Bronchial epithelial cell (primary cell): Measurements from ENCODE around the gene DLL4. TPM values are rescaled to one million over a fixed set of nuclear protein-coding genes. Genes with fewer than 3 reads are reported as not detected.
"Not testable (repeated sequence)": the region's sequence is repeated elsewhere in the genome, so short reads cannot be mapped to it uniquely, and the experiment has no call there.

Source experiments
- DNase-seq: peaks from one replicate; pipeline ENCODE4 v3.0.0-alpha.2; 2010; ENCODE audit warnings: low read depth
- FAIRE-seq: peaks from 2 replicates; lab custom pipeline; 2011; peaks lifted over from hg19 to GRCh38; lab: Jason Lieb, UNC
- H3K27me3 ChIP-seq: 2 replicates; pipeline ENCODE4 v1.5.1; 2011; ENCODE audit warnings: low read length; ENCODE audit not compliant: control insufficient read depth, insufficient read depth
- H3K36me3 ChIP-seq: 2 replicates; pipeline ENCODE4 v1.5.1; 2011; ENCODE audit warnings: low read length; ENCODE audit not compliant: control insufficient read depth, insufficient read depth
- H3K4me3 ChIP-seq: 2 replicates; pipeline ENCODE4 v1.5.1; 2011; ENCODE audit warnings: mild to moderate bottlenecking, low read depth, low read length, control low read depth
- total RNA-seq: library from RNA; depleted of rRNA; stranded (reverse); fragments of >200 nt; gene quantifications from 2 replicates; pipeline ENCODE4 v1.2.1, GENCODE V29; 2014
- TF ChIP-seq, protein P1 (sequence below): IDR thresholded peaks from 2 replicates; pipeline ENCODE4 v1.5.1; 2011; ENCODE audit warnings: mild to moderate bottlenecking, moderate library complexity, low read length, control low read depth, inconsistent platforms; ENCODE audit not compliant: insufficient read depth, severe bottlenecking

Gene DLL4
- total RNA-seq, 1 donor from 2014 or later = not detected

DNA sequence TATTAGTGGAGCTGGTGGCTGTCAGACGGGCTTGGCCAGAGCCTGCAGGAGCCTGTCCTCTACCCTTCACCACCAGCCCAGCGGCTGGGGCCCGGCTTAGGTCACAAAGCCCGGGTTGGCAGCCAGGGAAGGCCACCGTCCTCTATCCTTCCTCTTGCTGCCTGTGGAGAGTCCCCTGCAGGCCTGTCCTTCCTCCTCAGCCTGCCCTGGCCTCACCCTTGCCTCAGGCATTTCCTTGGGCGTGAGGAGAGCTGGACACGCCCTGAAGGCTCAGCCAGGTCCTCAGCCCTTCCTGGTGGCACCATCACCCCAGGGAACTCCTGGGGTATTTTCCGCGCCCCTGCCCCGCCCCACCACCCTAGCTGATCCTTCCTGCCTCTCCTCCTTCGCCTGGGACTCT, 31.8 kb downstream of the DLL4 start:
- peaks cover 6% of the 10 kb centered on the region for H3K36me3 ChIP-seq
- no peak overlapping the region for H3K4me3 ChIP-seq
- TF ChIP-seq, protein P1, sequence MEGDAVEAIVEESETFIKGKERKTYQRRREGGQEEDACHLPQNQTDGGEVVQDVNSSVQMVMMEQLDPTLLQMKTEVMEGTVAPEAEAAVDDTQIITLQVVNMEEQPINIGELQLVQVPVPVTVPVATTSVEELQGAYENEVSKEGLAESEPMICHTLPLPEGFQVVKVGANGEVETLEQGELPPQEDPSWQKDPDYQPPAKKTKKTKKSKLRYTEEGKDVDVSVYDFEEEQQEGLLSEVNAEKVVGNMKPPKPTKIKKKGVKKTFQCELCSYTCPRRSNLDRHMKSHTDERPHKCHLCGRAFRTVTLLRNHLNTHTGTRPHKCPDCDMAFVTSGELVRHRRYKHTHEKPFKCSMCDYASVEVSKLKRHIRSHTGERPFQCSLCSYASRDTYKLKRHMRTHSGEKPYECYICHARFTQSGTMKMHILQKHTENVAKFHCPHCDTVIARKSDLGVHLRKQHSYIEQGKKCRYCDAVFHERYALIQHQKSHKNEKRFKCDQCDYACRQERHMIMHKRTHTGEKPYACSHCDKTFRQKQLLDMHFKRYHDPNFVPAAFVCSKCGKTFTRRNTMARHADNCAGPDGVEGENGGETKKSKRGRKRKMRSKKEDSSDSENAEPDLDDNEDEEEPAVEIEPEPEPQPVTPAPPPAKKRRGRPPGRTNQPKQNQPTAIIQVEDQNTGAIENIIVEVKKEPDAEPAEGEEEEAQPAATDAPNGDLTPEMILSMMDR = no peak
- DNase-seq (no peak), FAIRE-seq (no peak)
- peaks cover 2% of the 10 kb centered on the region for H3K27me3 ChIP-seq

DNA sequence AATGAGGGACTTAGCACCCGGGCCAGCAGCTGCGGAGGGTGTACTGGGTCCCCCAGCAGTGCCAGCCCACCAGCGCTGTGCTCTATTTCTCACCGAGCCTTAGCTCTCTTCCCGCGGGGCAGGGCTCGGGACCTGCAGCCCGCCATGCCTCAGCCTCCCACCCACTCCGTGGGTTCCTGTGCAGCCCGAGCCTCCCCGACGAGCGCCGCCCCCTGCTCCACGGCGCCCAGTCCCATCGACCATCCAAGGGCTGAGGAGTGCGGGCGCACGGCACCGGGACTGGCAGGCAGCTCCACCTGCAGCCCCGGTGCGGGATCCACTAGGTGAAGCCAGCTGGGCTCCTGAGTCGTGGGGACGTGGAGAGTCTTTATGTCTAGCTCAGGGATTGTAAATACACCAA, 32.6 kb downstream of the DLL4 start:
- not testable (repeated sequence) for H3K4me3 ChIP-seq, H3K36me3 ChIP-seq, DNase-seq, FAIRE-seq, H3K27me3 ChIP-seq

DNA sequence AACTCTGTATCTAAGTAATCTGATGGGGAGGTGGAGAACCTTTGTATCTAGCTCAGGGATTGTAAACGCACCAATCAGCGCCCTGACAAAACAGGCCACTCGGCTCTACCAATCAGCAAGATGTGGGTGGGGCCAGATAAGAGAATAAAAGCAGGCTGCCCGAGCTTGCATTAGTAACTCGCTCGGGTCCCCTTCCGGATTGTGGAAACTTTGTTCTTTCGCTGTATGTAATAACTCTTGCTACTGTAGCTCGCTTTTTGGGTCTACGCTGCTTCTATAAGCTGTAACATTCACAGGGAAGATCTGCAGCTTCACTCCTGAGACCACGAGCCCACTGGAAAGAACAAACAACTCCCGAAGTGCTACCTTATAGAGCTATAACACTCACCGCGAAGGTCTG, 33.2 kb downstream of the DLL4 start:
- not testable (repeated sequence) for DNase-seq, H3K36me3 ChIP-seq, H3K4me3 ChIP-seq, H3K27me3 ChIP-seq, FAIRE-seq

DNA sequence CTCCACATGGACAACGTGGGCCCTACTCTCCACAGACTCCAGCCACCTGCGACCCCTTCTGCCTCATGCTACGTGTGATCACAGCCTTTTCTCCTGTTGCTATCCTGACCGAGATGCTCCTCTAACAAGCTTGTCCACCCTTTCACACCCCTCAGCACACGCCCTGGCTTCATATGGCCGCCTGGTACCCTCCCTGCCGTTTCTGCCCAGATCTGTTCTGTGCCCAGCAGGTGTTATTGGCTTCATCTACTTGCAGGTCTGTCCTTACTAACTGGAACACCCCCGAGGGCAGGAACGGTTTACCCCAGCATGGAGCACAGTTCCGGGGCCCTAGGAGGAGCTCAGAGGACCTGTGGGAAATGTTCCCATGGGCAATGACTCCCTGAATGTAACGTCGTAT, 34.1 kb downstream of the DLL4 start:
- no peak overlapping the region for H3K4me3 ChIP-seq
- H3K27me3 ChIP-seq = peaks cover 2% of the 10 kb centered on the region
- DNase-seq (no peak), FAIRE-seq (peak; percentile 13)
- H3K36me3 ChIP-seq = no peaks in the 10 kb centered on the region
- TF ChIP-seq, protein P1 = no peak

DNA sequence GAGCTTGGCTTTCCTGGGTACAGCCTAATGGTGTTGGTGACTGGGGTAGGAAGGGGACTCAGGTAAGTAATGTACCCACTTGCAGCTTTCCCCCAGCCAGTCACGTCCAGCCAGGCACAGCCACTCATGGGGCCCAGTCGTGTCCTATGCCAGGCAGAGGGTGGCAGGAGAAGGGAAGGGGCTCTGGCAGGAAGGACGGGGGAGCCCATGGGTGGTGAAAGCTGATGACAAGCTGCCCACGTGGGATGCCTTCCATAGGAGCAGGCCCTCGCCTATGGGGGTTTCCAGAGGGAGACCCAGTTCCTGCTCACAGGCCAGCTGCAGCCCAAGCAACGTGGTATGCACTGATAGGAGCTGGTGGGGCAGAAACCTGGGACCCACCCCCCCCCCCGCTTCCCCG, 34.9 kb downstream of the DLL4 start:
- FAIRE-seq = no peak
- TF ChIP-seq, protein P1 = no peak

DNA sequence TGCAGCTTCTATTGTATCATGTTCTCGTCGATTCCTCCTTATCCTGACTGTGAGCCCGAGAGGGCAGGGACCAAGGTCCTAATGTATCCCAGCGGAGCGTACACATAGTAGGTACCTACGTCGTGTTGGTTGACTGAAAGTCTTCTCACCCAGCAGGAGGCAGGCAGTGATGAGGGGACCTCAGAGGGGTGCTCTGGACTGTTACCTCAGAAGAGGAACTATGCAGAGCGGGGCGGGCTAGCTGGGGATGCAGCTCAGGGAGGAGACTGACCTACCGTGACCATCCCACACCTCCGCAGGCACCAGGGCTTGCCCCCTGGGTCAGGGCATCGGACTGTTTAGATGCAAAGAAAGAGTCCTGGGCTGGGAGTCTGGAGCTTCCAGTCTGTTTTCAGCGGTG, 35.5 kb downstream of the DLL4 start:
- Histone ChIP-seq H3K27me3 (peaks cover 2% of the 10 kb centered on the region), H3K36me3 (no peaks in the 10 kb centered on the region), H3K4me3 (no peak overlapping the region)
- FAIRE-seq (no peak), DNase-seq (no peak)
- TF ChIP-seq, protein P1 = no peak

More for the DNA sequence above, 34.9 kb downstream of the DLL4 start:
- Histone ChIP-seq H3K4me3 (no peak overlapping the region), H3K27me3 (peaks cover 2% of the 10 kb centered on the region), H3K36me3 (no peaks in the 10 kb centered on the region)
- no peak for DNase-seq

DNA sequence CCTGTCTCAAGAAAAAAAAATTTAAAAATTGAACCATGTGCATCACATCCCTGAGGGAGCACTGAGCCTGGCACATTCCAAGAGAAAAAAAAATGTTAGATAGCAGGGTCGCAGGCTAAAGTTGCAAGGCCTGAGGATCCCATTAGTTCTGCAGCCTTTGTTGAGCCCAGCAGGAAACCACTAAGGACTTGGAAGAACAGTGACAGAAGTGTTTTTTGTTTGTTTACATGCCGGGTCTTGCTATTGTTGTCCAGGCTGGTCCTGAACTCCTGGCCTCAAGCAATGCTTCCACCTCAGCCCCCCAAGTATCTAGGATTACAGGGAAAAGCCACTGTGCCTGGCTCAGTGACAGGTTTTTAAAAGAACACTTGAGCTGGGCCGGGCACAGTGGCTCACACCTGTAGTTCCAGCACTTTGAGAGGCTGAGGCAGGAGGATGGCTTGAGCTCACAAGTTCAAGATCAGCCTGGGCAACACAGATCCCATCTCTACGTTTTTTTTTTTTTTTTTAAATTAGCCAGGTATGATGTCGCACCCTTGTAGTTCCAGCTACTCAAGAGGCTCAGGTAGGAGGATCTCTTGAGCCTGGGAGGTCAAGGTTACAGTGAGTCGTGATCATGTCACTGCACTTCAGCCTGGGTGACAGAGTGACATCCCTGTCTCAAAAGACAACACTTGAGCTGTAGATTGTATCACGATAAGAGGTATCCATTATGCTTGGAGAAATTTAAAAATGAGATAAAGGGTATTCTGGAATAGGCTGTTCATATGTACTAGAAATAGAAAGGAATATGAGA, 39.3 kb downstream of the DLL4 start:
- DNase-seq (no peak), FAIRE-seq (no peak)
- Histone ChIP-seq H3K36me3 (no peaks in the 10 kb centered on the region), H3K4me3 (no peak overlapping the region), H3K27me3 (peaks cover 2% of the 10 kb centered on the region)
- TF ChIP-seq, protein P1 = no peak
